Cardiac fibroblast (primary cell): ENCODE data around the gene SMDT1.

Source experiments
- DNase-seq, 2 donors: peaks; one replicate each; pipeline versions ENCODE4 v3.0.0 to v3.0.0-alpha.2; 2010; ENCODE audit warnings: low read depth in 2 of 2
- H3K4me3 ChIP-seq, 2 donors: replicated peaks in 1 of 2; 1 replicate in 1 of 2; 2 replicates in 1 of 2; pipeline ENCODE4 v1.5.1; 2011; ENCODE audit warnings: low read depth in 2 of 2, low read length in 2 of 2, mild to moderate bottlenecking in 2 of 2, moderate library complexity in 1 of 2
- CTCF ChIP-seq: IDR thresholded peaks from one replicate; pipeline ENCODE4 v1.5.1; 2011; ENCODE audit warnings: low read depth, mild to moderate bottlenecking, low read length, inconsistent platforms

SMDT1 gene

DNA sequence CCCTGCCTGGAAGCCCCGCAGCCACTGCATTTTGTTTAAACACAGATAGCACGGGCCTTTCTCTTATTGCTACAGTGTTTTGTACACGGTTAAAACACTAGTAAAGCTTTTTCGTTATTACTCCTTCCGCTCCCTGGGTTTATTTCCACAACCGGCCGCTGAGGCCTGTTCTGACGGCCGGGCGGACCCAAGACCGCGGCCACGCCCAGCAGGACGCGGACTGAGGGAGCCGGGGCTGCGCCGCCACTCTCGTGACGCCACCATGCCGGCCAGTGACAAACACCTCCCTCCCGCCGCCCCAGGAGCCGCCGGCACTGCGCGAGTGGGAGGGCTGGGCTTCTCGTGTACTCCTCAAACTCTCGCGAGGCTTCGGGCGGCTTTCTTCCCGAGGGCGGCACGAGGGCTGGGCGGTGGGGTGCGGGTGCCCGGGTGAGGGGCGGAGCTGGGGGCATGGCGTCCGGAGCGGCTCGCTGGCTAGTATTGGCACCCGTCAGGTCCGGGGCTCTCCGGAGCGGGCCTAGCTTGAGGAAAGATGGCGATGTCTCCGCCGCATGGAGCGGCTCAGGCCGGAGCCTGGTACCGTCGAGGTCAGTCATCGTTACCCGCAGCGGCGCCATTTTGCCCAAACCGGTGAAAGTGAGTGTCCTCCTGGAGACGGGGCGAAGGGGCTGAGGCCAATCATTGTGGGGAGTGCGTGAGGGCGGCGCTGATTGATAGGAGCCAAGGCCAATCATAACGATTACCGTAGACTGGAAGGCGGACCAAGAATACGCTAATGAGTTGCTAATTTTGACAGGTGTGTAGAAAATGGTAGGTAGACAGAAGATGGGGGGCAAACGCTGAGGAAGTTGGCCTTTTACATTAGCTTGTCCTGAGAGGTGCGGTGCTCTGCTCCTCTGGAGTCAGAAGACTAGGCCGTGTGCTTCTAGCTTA lies at the start of gene SMDT1:
Gene SMDT1, plus strand, starts transcription at position 382 of the 933 bp plus-strand sequence. Its CDS starts 69 bp downstream, at position 451.
- peak; percentile 99 for DNase-seq
- no peak for TF ChIP-seq CTCF
- peak within 1 kb of the TSS; percentile 73 to 86 for H3K4me3 ChIP-seq

- H3K4me3 ChIP-seq = no peak overlapping the region
- no peak for TF ChIP-seq CTCF
- DNase-seq = no peak
Observed at GRCh38 chr22:42033263-42034181, 46.0 kb upstream of the SMDT1 start.

- no peak for DNase-seq
- H3K4me3 ChIP-seq = no peak overlapping the region
- TF ChIP-seq CTCF = no peak
Observed at GRCh38 chr22:42035256-42035655, 44.2 kb upstream of the SMDT1 start.

- no peak overlapping the region for H3K4me3 ChIP-seq
- no peak for DNase-seq
- TF ChIP-seq CTCF = no peak
Observed at GRCh38 chr22:42039271-42039670, 40.2 kb upstream of the SMDT1 start.

DNA sequence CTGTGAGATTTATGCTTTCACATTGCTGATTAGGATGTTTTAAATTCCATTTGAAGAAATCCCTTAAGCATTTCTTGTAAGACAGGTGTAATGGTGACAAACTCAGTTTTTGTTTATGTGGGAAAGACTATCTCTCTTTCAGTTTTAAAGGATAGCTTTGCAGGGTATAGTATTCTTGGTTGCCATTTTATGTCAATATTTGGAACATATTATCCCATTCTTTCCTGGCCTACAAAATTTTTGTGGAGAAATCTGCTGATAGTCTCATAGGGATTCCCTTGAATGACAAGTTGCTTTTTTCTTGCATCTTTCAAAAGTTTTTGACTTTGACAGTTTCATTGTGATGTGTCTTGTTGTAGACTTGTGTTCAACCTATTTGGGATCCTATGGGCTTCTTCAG lies 37.7 kb upstream of the SMDT1 start:
- no peak overlapping the region for H3K4me3 ChIP-seq
- no peak for DNase-seq
- TF ChIP-seq CTCF = no peak

DNA sequence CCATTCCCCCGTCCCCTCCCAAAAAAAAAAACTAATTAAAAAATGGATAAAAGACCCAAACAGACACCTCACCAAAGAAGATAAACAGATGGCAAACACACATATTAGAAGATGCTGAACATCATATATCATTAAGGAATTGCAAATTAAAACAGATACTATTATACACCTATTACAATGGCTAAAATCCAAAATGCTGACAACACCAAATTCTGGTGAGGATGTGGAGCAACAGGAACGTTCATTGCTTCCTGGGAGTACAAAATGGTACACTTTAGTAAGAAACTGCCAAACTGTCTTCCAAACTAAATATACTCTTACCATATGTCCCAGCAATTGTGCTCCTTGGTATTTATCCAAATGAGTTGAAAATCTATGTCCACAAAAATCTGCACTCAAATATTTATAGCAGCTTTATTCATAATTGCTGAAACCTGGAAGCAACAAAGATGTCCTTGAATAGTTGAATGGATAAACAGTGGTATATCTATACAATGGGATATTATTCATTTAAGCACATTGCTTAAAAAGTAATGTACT lies 28.8 kb upstream of the SMDT1 start:
- no peak for DNase-seq
- H3K4me3 ChIP-seq = no peak overlapping the region
- no peak for TF ChIP-seq CTCF
